Measurements from ENCODE around the gene PTPRN2. TPM values are rescaled to one million over a fixed set of nuclear protein-coding genes. Genes with fewer than 3 reads are reported as not detected.

The PTPRN2 gene
- total RNA-seq, 1 experiment from 2014 or later, result 2.1 TPM

- no peaks in the 10 kb centered on the region for H3K79me2 ChIP-seq (ENCODE audit: insufficient read depth, low read length)
- no peak overlapping the region for H3K4me2 ChIP-seq (ENCODE audit: low read length)
- no peaks in the 10 kb centered on the region for H3K4me1 ChIP-seq (ENCODE audit: control insufficient read depth in 1 of 2, insufficient read depth in 2 of 2, low read length in 2 of 2)
- no peak overlapping the region for H2AFZ ChIP-seq (ENCODE audit: low read depth, low read length, poor library complexity, severe bottlenecking)
- no peaks in the 10 kb centered on the region for H3K27me3 ChIP-seq (ENCODE audit: insufficient read depth, low read length)
- no peaks in the 10 kb centered on the region for H3K9me2 ChIP-seq (ENCODE audit: insufficient read depth)
- CTCF ChIA-PET, result no interaction called here
- POLR2A ChIA-PET, result no interaction called here
- intact Hi-C loops (cut with micrococcal nuclease), result no loop called here
- BruUV-seq (replicated peaks), result no TSS peak
- H3K4me3 ChIP-seq (replicated peaks in 1 of 2; ENCODE audit: low read depth in 1 of 2, low read length in 2 of 2), result no peak overlapping the region
- RAD21 ChIA-PET (ENCODE audit: low non-redundant PET in 1 of 2, low total read pairs in 2 of 2, uncharacterized antibody in 2 of 2, unreplicated experiment in 2 of 2), result no interaction called here
- no peak for TF ChIP-seq EZH2 (IDR thresholded peaks at IDR 0.05)
- no peak for TF ChIP-seq POLR2AphosphoS5 (IDR thresholded peaks at IDR 0.05; ENCODE audit: low read depth, low read length)
- TF ChIP-seq FOSL1 (IDR thresholded peaks at IDR 0.05; ENCODE audit: low read depth), result no peak
- TF ChIP-seq EZH2phosphoT487 (IDR thresholded peaks at IDR 0.05; ENCODE audit: borderline replicate concordance), result no peak
- no peak for TF ChIP-seq ZNF274 (IDR thresholded peaks at IDR 0.05; ENCODE audit: low read depth, low read length)
- no peak for TF ChIP-seq YY1 (IDR thresholded peaks at IDR 0.05; ENCODE audit: extremely low read depth, insufficient replicate concordance, low read depth, low read length)
- no peak for TF ChIP-seq JUND (IDR thresholded peaks at IDR 0.05)
- DNase-seq (ENCODE audit: low read depth, low spot score), result no peak
- no peaks in the 10 kb centered on the region for H3K36me3 ChIP-seq (ENCODE audit: control insufficient read depth in 1 of 2, insufficient read depth in 2 of 2, low read length in 2 of 2)
- H3K9ac ChIP-seq (ENCODE audit: low read length), result no peak overlapping the region
- no peak overlapping the region for H3K27ac ChIP-seq (ENCODE audit: low read depth, low read length)
- no peak for ATAC-seq
- H4K20me1 ChIP-seq (ENCODE audit: insufficient read depth), result no peaks in the 10 kb centered on the region
- peaks cover 0 to 9% of the 10 kb centered on the region in 2 experiments; a peak in 1 of 4 replicates for H3K9me3 ChIP-seq (ENCODE audit: control insufficient read depth in 1 of 2, insufficient read depth in 1 of 2, low read depth in 1 of 2, low read length in 2 of 2)
Measured at GRCh38 chr7:158501393-158502067, 86.1 kb downstream of the PTPRN2 start.

- Histone ChIP-seq H2AFZ (ENCODE audit: low read depth, low read length, poor library complexity, severe bottlenecking) (no peak overlapping the region), H3K27ac (ENCODE audit: low read depth, low read length) (no peak overlapping the region), H3K4me3 (replicated peaks in 1 of 2; ENCODE audit: low read depth in 1 of 2, low read length in 2 of 2) (no peak overlapping the region), H3K9ac (ENCODE audit: low read length) (no peak overlapping the region), H4K20me1 (ENCODE audit: insufficient read depth) (no peaks in the 10 kb centered on the region), H3K9me3 (ENCODE audit: control insufficient read depth in 1 of 2, insufficient read depth in 1 of 2, low read depth in 1 of 2, low read length in 2 of 2) (peaks cover 0 to 1% of the 10 kb centered on the region in 2 experiments; a peak in 1 of 4 replicates), H3K36me3 (ENCODE audit: control insufficient read depth in 1 of 2, insufficient read depth in 2 of 2, low read length in 2 of 2) (no peaks in the 10 kb centered on the region), H3K9me2 (ENCODE audit: insufficient read depth) (no peaks in the 10 kb centered on the region), H3K4me2 (ENCODE audit: low read length) (no peak overlapping the region), H3K4me1 (ENCODE audit: control insufficient read depth in 1 of 2, insufficient read depth in 2 of 2, low read length in 2 of 2) (peaks cover 0 to 3% of the 10 kb centered on the region in 2 experiments; a peak in 1 of 4 replicates), H3K27me3 (ENCODE audit: insufficient read depth, low read length) (no peaks in the 10 kb centered on the region), H3K79me2 (ENCODE audit: insufficient read depth, low read length) (no peaks in the 10 kb centered on the region)
- intact Hi-C loops (cut with micrococcal nuclease), result no loop called here
- POLR2A ChIA-PET, result no interaction called here
- no TSS peak for BruUV-seq (replicated peaks)
- RAD21 ChIA-PET (ENCODE audit: low non-redundant PET in 1 of 2, low total read pairs in 2 of 2, uncharacterized antibody in 2 of 2, unreplicated experiment in 2 of 2), result no interaction called here
- DNase-seq (ENCODE audit: low read depth, low spot score) (no peak), ATAC-seq (no peak)
- CTCF ChIA-PET, result no interaction called here
- no peak for TF ChIP-seq JUND (IDR thresholded peaks at IDR 0.05)
- TF ChIP-seq, protein P1, sequence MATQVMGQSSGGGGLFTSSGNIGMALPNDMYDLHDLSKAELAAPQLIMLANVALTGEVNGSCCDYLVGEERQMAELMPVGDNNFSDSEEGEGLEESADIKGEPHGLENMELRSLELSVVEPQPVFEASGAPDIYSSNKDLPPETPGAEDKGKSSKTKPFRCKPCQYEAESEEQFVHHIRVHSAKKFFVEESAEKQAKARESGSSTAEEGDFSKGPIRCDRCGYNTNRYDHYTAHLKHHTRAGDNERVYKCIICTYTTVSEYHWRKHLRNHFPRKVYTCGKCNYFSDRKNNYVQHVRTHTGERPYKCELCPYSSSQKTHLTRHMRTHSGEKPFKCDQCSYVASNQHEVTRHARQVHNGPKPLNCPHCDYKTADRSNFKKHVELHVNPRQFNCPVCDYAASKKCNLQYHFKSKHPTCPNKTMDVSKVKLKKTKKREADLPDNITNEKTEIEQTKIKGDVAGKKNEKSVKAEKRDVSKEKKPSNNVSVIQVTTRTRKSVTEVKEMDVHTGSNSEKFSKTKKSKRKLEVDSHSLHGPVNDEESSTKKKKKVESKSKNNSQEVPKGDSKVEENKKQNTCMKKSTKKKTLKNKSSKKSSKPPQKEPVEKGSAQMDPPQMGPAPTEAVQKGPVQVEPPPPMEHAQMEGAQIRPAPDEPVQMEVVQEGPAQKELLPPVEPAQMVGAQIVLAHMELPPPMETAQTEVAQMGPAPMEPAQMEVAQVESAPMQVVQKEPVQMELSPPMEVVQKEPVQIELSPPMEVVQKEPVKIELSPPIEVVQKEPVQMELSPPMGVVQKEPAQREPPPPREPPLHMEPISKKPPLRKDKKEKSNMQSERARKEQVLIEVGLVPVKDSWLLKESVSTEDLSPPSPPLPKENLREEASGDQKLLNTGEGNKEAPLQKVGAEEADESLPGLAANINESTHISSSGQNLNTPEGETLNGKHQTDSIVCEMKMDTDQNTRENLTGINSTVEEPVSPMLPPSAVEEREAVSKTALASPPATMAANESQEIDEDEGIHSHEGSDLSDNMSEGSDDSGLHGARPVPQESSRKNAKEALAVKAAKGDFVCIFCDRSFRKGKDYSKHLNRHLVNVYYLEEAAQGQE (IDR thresholded peaks at IDR 0.05; ENCODE audit: low read depth), result no peak
- no peak for TF ChIP-seq TCF7L2 (IDR thresholded peaks at IDR 0.05; ENCODE audit: borderline replicate concordance, extremely low read depth, insufficient read depth, insufficient read length)
- TF ChIP-seq CBX3 (IDR thresholded peaks at IDR 0.05; ENCODE audit: low read depth), result no peak
- TF ChIP-seq YY1 (IDR thresholded peaks at IDR 0.05; ENCODE audit: extremely low read depth, insufficient replicate concordance, low read depth, low read length), result no peak
- no peak for TF ChIP-seq POLR2AphosphoS5 (IDR thresholded peaks at IDR 0.05; ENCODE audit: low read depth, low read length)
- TF ChIP-seq SP1 (IDR thresholded peaks at IDR 0.05; ENCODE audit: low read depth), result no peak
- TF ChIP-seq CEBPB (IDR thresholded peaks at IDR 0.05; ENCODE audit: low read depth), result no peak
- no peak for TF ChIP-seq EZH2phosphoT487 (IDR thresholded peaks at IDR 0.05; ENCODE audit: borderline replicate concordance)
- TF ChIP-seq, protein P2, sequence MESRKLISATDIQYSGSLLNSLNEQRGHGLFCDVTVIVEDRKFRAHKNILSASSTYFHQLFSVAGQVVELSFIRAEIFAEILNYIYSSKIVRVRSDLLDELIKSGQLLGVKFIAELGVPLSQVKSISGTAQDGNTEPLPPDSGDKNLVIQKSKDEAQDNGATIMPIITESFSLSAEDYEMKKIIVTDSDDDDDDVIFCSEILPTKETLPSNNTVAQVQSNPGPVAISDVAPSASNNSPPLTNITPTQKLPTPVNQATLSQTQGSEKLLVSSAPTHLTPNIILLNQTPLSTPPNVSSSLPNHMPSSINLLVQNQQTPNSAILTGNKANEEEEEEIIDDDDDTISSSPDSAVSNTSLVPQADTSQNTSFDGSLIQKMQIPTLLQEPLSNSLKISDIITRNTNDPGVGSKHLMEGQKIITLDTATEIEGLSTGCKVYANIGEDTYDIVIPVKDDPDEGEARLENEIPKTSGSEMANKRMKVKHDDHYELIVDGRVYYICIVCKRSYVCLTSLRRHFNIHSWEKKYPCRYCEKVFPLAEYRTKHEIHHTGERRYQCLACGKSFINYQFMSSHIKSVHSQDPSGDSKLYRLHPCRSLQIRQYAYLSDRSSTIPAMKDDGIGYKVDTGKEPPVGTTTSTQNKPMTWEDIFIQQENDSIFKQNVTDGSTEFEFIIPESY (IDR thresholded peaks at IDR 0.05; ENCODE audit: extremely low read depth, insufficient replicate concordance, low read length), result no peak
- no peak for TF ChIP-seq ELF1 (IDR thresholded peaks at IDR 0.05; ENCODE audit: borderline replicate concordance, low read depth)
- TF ChIP-seq SIN3A (IDR thresholded peaks at IDR 0.05; ENCODE audit: low read depth), result no peak
Measured at GRCh38 chr7:158500651-158501052, 87.0 kb downstream of the PTPRN2 start.
